ENCODE data around the gene HHIPL1. TPM values are rescaled to one million over a fixed set of nuclear protein-coding genes. Genes with fewer than 3 reads are reported as not detected.

Gene HHIPL1
- polyA plus RNA-seq, 1 experiment, result 1.1 TPM

DNA sequence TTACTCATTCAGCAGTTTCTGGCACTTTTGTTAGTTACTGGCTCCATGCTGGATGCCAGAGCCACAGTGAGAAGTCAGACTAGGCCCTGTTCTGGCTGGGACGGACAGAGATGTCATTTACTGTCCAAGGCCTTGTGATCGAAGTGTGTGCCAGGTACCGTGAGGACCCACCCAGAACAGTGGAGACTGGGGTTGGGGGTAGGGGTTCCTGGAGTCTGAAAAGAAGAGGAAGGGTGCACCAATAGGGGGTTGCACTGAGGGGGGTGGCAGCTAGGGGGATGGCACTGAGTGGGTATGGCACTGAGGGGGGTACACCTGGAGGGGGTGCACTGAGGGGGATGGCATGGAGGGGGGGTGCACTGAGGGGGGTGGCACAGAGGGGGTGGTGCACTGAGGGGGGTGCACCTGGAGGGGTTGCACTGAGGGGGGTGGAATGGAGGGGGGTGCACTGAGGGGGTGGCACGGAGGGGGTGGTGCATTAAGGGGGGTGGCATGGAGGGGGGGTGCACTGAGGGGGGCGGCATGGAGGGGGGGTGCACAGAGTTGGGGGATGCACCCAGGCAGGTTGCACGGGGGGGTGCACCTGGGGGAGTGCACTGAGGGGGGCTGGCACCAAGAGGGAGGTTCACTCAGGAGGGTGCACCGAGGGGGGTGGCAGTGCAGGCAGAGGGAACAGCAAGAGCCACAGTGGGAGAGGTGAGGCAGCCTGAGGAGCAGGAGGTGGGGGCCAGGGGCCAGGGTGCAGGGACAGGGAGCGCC is 28.6 kb downstream of the HHIPL1 start:
- TF ChIP-seq, protein P1, sequence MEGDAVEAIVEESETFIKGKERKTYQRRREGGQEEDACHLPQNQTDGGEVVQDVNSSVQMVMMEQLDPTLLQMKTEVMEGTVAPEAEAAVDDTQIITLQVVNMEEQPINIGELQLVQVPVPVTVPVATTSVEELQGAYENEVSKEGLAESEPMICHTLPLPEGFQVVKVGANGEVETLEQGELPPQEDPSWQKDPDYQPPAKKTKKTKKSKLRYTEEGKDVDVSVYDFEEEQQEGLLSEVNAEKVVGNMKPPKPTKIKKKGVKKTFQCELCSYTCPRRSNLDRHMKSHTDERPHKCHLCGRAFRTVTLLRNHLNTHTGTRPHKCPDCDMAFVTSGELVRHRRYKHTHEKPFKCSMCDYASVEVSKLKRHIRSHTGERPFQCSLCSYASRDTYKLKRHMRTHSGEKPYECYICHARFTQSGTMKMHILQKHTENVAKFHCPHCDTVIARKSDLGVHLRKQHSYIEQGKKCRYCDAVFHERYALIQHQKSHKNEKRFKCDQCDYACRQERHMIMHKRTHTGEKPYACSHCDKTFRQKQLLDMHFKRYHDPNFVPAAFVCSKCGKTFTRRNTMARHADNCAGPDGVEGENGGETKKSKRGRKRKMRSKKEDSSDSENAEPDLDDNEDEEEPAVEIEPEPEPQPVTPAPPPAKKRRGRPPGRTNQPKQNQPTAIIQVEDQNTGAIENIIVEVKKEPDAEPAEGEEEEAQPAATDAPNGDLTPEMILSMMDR (IDR thresholded peaks at IDR 0.05; ENCODE audit: low read depth, low read length), result no peak
- DNase-seq (ENCODE audit: low read depth, low spot score), result no peak
- Histone ChIP-seq H3K27ac (ENCODE audit: low read depth, low read length) (no peak overlapping the region), H3K27me3 (ENCODE audit: control insufficient read depth, insufficient read depth, low read length) (peaks cover 15% of the 10 kb centered on the region), H3K4me3 (ENCODE audit: low read depth, low read length) (no peak overlapping the region), H3K9me3 (ENCODE audit: control insufficient read depth, insufficient read depth, low read length) (peaks cover 20% of the 10 kb centered on the region)
- CTCF ChIA-PET, result no interaction called here
- POLR2A ChIA-PET, result no interaction called here

DNA sequence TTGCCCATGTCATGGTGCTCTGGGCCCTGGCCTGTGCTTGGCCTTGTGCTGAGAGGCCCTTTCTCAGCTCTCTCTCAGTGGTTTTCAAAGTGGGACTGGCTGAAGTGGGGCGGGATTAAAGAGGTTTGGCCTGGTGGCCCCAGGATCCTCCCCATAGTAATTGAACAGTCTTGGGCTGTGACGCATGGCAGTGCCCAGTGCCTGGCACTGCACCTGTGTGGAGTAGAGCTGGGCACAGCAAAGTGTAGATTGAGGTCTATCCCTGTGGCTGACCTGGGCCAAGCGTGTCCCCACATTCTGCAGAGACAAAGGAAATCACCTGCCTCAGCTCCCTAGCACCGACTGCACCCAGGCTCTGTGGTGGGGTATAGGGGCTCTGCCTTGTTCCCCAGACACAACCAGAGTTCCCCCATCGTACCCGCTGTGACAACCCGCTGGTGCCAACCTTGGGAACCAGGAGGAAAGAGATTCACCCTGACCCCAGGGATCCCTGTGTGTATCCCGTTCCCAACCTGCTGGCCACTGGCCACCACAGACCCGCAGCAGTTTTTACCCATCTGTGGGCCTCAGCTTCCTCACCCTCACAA is 29.2 kb downstream of the HHIPL1 start:
- ChIA-PET CTCF (no interaction called here), POLR2A (no interaction called here)
- H3K27ac ChIP-seq (ENCODE audit: low read depth, low read length), result no peak overlapping the region
- no peak overlapping the region for H3K4me3 ChIP-seq (ENCODE audit: low read depth, low read length)
- peaks cover 17% of the 10 kb centered on the region for H3K27me3 ChIP-seq (ENCODE audit: control insufficient read depth, insufficient read depth, low read length)
- peaks cover 23% of the 10 kb centered on the region for H3K9me3 ChIP-seq (ENCODE audit: control insufficient read depth, insufficient read depth, low read length)
- DNase-seq (ENCODE audit: low read depth, low spot score), result no peak
- TF ChIP-seq, protein P1 (IDR thresholded peaks at IDR 0.05; ENCODE audit: low read depth, low read length), result no peak

DNA sequence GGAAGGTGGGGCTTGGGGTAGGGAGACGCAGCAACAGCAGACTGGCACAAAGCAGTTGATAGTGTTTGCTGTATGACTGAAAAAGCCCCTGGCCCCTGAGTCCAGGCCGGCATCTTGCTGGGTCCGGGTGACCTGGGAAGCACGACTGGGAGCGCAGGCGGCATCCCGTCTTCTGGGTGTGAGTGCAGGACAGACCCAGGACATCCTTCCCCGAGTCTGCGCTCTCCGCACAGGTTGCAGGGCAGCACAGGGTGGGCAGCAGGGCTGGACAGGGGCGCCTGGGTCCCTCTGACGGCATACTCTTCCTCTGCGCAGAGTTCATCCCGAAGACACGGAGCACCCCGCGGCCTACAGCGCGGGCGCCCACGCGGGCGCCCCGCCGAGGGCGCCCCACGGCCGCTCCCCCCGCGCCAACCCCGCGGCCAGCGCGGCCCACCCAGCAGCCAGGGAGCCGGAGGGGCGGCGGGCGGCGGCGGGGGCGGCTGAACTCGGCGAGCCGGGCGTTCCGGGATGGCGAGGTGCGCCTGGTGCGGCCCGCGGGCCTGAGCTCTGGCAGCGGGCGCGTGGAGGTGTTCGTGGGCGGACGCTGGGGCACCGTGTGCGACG is 29.9 kb downstream of the HHIPL1 start:
- ChIA-PET POLR2A (no interaction called here), CTCF (no interaction called here)
- peaks cover 26% of the 10 kb centered on the region for H3K9me3 ChIP-seq (ENCODE audit: control insufficient read depth, insufficient read depth, low read length)
- DNase-seq (ENCODE audit: low read depth, low spot score), result no peak
- peaks cover 20% of the 10 kb centered on the region for H3K27me3 ChIP-seq (ENCODE audit: control insufficient read depth, insufficient read depth, low read length)
- H3K4me3 ChIP-seq (ENCODE audit: low read depth, low read length), result no peak overlapping the region
- TF ChIP-seq, protein P1 (IDR thresholded peaks at IDR 0.05; ENCODE audit: low read depth, low read length), result no peak
- no peak overlapping the region for H3K27ac ChIP-seq (ENCODE audit: low read depth, low read length)

DNA sequence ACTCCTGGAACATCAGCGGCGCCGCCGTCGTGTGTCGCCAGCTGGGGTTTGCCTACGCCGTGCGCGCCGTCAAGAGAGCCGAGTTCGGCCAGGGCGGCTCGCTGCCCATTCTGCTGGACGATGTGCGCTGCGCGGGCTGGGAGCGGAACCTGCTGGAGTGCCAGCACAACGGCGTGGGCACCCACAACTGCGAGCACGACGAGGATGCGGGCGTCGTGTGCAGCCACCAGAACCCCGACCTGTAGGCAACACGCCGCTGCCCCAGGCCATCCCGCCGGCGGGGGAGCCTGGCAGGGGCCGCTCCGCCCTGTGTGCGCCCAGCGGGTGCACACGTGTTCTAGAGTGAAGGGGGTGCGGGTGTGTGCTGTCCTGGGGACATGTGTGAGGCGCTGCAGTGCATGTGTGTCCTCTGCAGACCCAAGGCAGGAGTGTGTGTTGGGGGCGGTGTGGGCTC is 30.5 kb downstream of the HHIPL1 start:
- no peak overlapping the region for H3K27ac ChIP-seq (ENCODE audit: low read depth, low read length)
- H3K27me3 ChIP-seq (ENCODE audit: control insufficient read depth, insufficient read depth, low read length), result peaks cover 20% of the 10 kb centered on the region
- no peak overlapping the region for H3K4me3 ChIP-seq (ENCODE audit: low read depth, low read length)
- TF ChIP-seq, protein P1 (IDR thresholded peaks at IDR 0.05; ENCODE audit: low read depth, low read length), result no peak
- ChIA-PET CTCF (no interaction called here), POLR2A (no interaction called here)
- DNase-seq (ENCODE audit: low read depth, low spot score), result no peak
- H3K9me3 ChIP-seq (ENCODE audit: control insufficient read depth, insufficient read depth, low read length), result peaks cover 26% of the 10 kb centered on the region

DNA sequence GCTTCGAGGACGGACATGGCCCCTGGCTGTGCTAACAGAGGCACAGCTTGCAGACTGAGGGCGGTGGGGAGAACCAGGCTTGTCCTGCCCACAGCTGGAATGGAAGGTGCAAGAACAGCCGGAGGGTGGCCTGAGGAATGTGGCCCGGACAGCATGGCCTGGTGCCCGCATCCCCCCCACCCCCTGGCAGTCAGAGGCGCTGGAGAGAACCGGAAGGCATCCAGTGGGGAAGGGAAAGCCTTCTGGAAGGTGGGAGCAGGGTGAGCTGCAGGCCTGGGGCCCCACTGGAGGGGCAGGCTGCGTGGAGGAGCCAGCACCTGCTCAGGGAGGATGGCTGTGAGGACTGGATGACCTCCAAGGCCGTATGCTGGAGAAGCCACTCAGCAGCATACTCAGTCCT is 31.0 kb downstream of the HHIPL1 start:
- H3K9me3 ChIP-seq (ENCODE audit: control insufficient read depth, insufficient read depth, low read length), result peaks cover 26% of the 10 kb centered on the region
- TF ChIP-seq, protein P1 (IDR thresholded peaks at IDR 0.05; ENCODE audit: low read depth, low read length), result no peak
- CTCF ChIA-PET, result no interaction called here
- POLR2A ChIA-PET, result no interaction called here
- no peak overlapping the region for H3K27ac ChIP-seq (ENCODE audit: low read depth, low read length)
- no peak for DNase-seq (ENCODE audit: low read depth, low spot score)
- no peak overlapping the region for H3K4me3 ChIP-seq (ENCODE audit: low read depth, low read length)
- peaks cover 20% of the 10 kb centered on the region for H3K27me3 ChIP-seq (ENCODE audit: control insufficient read depth, insufficient read depth, low read length)

Measured in AG04450 (cell line).